HEK293T (cell line): ENCODE data around the gene KCNMA1.

ENCODE experiments used
- CTCF ChIA-PET: fragments of 350-600 bp; formaldehyde crosslinking; extraction: SDS; loops from one replicate; lab custom pipeline; 2021; ENCODE audit warnings: antibody characterized with exemption, inconsistent platforms; lab: Yijun Ruan, JAX
- POLR2A ChIA-PET: fragments of 350-600 bp; formaldehyde crosslinking; extraction: SDS; loops from one replicate; lab custom pipeline; 2020; ENCODE audit warnings: antibody characterized with exemption, inconsistent platforms; lab: Yijun Ruan, JAX
- DNase-seq: peaks from one replicate; pipeline ENCODE4 v3.0.0; 2012; ENCODE audit warnings: mixed read lengths; ENCODE audit errors: extremely low spot score
- ARNT ChIP-seq: fragments of 450-650 bp; IDR thresholded peaks from 2 replicates; pipeline ENCODE4 v1.6.1; 2017; ENCODE audit warnings: mild to moderate bottlenecking
- BHLHE40 ChIP-seq: fragments of 450-650 bp; IDR thresholded peaks from 2 replicates; pipeline ENCODE4 v1.6.1; 2016; ENCODE audit warnings: mild to moderate bottlenecking, moderate library complexity, borderline replicate concordance
- CTBP1 ChIP-seq: fragments of 450-650 bp; IDR thresholded peaks from 2 replicates; pipeline ENCODE4 v1.6.1; 2016; ENCODE audit warnings: borderline replicate concordance
- ELF4 ChIP-seq: fragments of 450-650 bp; IDR thresholded peaks from 2 replicates; pipeline ENCODE4 v1.6.1; 2017; ENCODE audit warnings: antibody characterized with exemption
- FOXA1 ChIP-seq: fragments of 450-650 bp; IDR thresholded peaks from 2 replicates; pipeline ENCODE4 v1.6.1; 2016; ENCODE audit warnings: mild to moderate bottlenecking
- FOXK2 ChIP-seq: fragments of 450-650 bp; IDR thresholded peaks from 2 replicates; pipeline ENCODE4 v1.6.1; 2016; ENCODE audit warnings: mild to moderate bottlenecking
- FOXM1 ChIP-seq: fragments of 450-650 bp; IDR thresholded peaks from 2 replicates; pipeline ENCODE4 v1.6.1; 2017; ENCODE audit warnings: mild to moderate bottlenecking, borderline replicate concordance
- HDGF ChIP-seq: fragments of 450-650 bp; IDR thresholded peaks from 2 replicates; pipeline ENCODE4 v1.6.1; 2017; ENCODE audit warnings: antibody characterized with exemption, borderline replicate concordance
- L3MBTL2 ChIP-seq: fragments of 450-650 bp; conservative IDR thresholded peaks from 2 replicates; pipeline ENCODE4 v1.6.1; 2016; ENCODE audit warnings: mild to moderate bottlenecking
- LEF1 ChIP-seq: fragments of 450-650 bp; IDR thresholded peaks from 2 replicates; pipeline ENCODE4 v1.6.1; 2017; ENCODE audit warnings: mild to moderate bottlenecking, borderline replicate concordance
- NFRKB ChIP-seq: fragments of 450-650 bp; IDR thresholded peaks from 2 replicates; pipeline ENCODE4 v1.6.1; 2016; ENCODE audit warnings: mild to moderate bottlenecking, moderate library complexity
- SP1 ChIP-seq: fragments of 450-650 bp; IDR thresholded peaks from 2 replicates; pipeline ENCODE4 v1.6.1; 2017
- SUZ12 ChIP-seq: fragments of 450-650 bp; IDR thresholded peaks from 2 replicates; pipeline ENCODE4 v1.6.1; 2016; ENCODE audit warnings: mild to moderate bottlenecking
- TARDBP ChIP-seq: fragments of 450-650 bp; IDR thresholded peaks from 2 replicates; pipeline ENCODE4 v1.6.1; 2016
- ZNF384 ChIP-seq: fragments of 450-650 bp; IDR thresholded peaks from 2 replicates; pipeline ENCODE4 v1.6.1; 2016
- TF ChIP-seq, protein P1 (sequence below): fragments of 450-650 bp; IDR thresholded peaks from 2 replicates; pipeline ENCODE4 v1.6.1; 2016

Gene KCNMA1

DNA sequence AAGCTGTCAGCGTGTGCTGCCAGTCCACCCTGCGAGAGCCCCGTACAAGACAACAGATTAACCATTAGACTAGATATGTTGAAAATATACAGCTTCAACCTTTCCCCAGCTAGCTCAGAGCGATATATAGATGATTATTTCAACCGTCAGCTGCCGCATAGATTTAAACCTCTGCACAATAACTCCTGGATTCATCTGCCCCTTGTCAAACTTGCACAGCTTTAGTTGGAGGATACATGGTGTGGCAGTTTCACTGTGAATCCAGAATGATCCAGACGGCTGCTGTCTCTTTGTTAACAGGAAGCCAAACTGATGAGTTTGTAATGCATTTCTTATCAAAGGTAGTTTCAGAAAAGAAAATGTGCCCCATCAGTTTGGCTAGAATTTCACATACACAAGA, 659.7 kb downstream of the KCNMA1 start:
- CTCF ChIA-PET: interaction anchor here (0.6 kb wide), 1 partner anchor 53 kb away, joined by 3 read pairs; no protein-coding TSS in a partner anchor
- TF ChIP-seq BHLHE40: no peak
- no peak for TF ChIP-seq HDGF
- TF ChIP-seq FOXA1: no peak
- no peak for TF ChIP-seq ARNT
- no peak for TF ChIP-seq ZNF384
- TF ChIP-seq SUZ12: no peak
- POLR2A ChIA-PET: no interaction called here
- no peak for DNase-seq

DNA sequence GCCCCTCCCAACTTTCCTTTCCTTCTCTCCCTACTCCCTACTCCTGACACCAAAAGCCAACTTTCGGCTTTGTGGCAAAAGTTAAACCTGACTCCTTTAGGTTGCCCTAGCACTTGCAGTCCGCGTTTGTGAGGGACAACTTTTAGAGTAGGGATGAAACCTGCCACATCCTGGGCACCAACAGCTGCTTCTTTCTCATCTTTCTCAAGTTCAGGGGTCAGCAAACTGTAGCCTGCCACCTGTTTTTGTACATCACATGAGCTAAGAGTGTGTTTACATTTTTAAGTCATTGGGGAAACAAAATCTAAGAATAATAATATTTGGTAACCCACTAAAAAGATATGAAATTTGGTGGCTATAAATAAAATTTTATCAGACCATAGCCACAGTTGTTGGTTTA, 660.6 kb downstream of the KCNMA1 start:
- no peak for DNase-seq
- TF ChIP-seq LEF1 (no peak), CTBP1 (no peak), TARDBP (no peak), FOXM1 (no peak), FOXA1 (no peak), L3MBTL2 (no peak), ELF4 (no peak), SUZ12 (no peak), FOXK2 (no peak), BHLHE40 (no peak), NFRKB (no peak), HDGF (no peak)
- TF ChIP-seq, protein P1, sequence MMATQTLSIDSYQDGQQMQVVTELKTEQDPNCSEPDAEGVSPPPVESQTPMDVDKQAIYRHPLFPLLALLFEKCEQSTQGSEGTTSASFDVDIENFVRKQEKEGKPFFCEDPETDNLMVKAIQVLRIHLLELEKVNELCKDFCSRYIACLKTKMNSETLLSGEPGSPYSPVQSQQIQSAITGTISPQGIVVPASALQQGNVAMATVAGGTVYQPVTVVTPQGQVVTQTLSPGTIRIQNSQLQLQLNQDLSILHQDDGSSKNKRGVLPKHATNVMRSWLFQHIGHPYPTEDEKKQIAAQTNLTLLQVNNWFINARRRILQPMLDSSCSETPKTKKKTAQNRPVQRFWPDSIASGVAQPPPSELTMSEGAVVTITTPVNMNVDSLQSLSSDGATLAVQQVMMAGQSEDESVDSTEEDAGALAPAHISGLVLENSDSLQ: no peak
- ChIA-PET CTCF (no interaction called here), POLR2A (no interaction called here)

DNA sequence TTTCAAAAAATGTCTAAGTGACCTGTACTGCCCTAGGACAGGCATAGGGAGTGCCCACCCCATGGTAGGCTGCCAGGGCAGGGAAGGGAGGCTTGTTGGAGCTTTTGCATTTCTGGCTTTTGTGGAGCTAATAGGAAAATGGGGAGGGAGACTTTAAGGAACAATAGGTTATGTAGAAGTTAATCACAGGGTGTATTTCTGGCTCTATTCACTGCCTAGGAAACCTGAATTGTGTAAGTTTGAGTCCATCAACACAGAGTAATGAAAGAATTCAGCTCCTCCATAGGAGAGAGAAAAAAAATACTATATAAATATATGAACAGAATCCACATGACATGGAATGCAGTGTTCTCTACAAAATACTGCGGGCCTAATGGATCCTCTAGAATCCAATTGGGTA, 661.5 kb downstream of the KCNMA1 start:
- ChIA-PET CTCF (no interaction called here), POLR2A (no interaction called here)
- no peak for DNase-seq
- TF ChIP-seq NFRKB (no peak), L3MBTL2 (no peak), FOXK2 (no peak), FOXM1 (no peak), BHLHE40 (no peak), SUZ12 (no peak), CTBP1 (no peak), LEF1 (no peak), FOXA1 (no peak), TARDBP (no peak), ELF4 (no peak), ARNT (no peak), ZNF384 (no peak), HDGF (no peak), SP1 (no peak)
- TF ChIP-seq, protein P1: no peak

DNA sequence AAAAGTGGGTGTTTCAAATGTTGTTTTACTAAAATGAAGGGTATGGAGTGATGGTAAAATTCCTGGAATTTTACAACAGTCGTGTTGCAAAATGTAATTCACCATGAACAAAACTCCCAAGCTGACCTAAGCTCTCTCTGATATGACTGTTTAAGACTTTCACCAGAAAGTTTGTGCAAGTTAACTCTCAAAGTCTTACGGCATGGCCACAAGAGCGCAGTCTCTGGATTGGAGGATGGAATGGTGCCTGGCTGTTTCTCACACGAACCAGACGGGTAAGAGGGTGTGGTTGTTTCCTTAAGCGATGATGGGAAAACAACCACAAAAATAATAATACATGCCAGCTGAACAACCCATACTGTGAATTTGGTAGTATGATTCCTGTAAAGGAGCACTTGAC, 662.5 kb downstream of the KCNMA1 start:
- TF ChIP-seq TARDBP: no peak
- no peak for TF ChIP-seq SP1
- no peak for TF ChIP-seq BHLHE40
- no peak for TF ChIP-seq CTBP1
- no peak for TF ChIP-seq L3MBTL2
- no peak for TF ChIP-seq FOXA1
- TF ChIP-seq ZNF384: no peak
- ChIA-PET CTCF (no interaction called here), POLR2A (no interaction called here)
- no peak for DNase-seq

DNA sequence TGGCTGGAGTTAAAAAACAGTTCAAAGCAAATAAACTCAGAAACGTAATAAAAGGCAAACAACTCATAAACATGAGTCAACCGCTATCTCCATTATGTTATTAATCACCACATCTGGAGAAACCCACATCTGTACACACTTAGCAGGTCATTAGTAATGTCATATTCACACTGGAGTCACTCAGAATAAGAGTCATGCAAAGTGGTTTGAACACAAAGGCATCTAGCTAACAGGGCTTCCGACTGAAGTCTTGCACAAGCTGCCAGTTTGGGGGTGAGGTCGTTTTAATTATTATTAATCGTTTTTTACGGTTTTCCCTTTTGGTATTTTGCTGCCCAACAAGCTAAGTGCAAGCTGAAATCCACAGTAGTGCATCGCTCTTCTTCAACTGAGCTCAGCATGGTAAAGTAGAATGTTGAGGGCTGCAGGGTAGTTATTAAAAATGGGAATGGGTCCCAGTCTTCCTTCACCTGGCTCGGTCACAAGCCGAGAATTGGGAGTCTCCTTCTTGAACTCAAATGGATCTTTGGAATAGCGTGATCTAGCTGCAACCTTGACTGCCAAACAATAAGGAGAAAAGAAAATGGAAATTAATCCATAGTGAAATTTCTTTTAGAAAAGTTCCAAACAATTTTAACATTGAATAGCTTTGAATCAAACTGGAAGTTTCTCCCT, 663.5 kb downstream of the KCNMA1 start:
- TF ChIP-seq FOXM1: no peak
- no peak for TF ChIP-seq ELF4
- ChIA-PET CTCF (interaction anchor here (2.1 kb wide), 1 partner anchor 11 kb away, joined by 7 read pairs; no protein-coding TSS in a partner anchor), POLR2A (no interaction called here)
- no peak for DNase-seq

DNA sequence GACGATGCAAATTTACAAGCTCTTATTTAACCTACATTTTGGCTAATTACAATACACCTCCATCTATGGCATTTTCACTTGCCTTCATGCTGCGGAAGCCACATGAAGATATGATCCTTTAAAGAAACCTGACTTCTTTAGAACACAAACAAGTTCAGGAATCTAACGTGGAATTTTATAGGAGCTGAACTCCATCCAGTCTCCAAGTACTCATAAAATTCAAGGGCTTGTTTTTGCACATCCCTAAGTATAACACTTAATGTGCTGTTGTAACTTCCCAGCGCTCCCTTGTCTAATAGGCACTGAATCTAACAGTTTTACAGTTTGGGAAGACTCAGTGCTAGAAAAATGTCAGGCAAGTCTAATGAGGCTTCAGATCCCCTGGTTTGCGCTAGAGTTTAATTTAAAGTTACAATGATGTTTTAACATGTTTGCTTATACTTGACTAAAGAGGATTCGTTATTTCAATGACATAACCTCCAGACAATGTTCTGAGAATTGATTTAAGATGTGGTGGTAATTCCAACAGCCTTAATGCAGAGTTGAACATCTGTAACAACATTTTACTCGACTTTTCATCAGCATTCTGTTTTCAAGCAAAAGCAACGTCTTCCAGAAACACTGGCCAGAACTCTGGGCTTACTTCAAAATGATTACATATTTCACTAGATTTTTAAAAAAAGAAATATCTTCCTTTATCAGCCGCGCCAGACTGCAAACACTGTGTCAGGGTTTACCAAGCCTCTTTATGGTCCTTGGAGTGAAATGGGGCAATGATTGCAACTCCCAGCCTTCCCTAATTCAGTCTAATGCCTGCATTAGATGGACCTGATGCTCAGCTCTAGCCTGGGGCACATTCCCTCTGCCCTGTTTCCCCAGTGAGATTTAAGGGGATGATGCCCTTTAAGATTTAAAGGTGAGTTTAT, 664.3 kb downstream of the KCNMA1 start:
- ChIA-PET POLR2A (no interaction called here), CTCF (interaction anchor here (2.1 kb wide), 1 partner anchor 12 kb away, joined by 7 read pairs; no protein-coding TSS in a partner anchor)
- DNase-seq: no peak
- peak; percentile 20; the same call in 1 of the 2 replicates for TF ChIP-seq FOXA1
- no peak for TF ChIP-seq BHLHE40

DNA sequence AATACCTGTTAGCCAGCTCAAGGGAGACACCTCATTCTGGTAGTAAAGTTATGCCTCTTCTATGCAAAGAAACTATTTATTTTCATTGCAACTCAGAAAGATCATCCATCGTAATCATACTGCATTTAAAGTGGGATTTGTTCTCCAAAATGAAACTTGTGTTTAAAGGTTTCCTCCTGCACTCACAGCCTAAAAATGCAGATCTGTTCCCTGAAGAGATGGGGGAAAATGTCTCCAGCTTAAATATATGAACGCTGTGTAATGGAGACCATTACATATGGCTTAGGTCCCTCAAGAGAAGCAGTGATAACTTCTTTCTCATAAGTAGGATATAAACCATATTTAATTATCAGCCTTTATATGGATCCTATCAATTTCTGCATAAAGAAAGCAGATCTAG, 665.1 kb downstream of the KCNMA1 start:
- POLR2A ChIA-PET: no interaction called here
- TF ChIP-seq CTBP1: no peak
- no peak for TF ChIP-seq SP1
- TF ChIP-seq ARNT: no peak
- TF ChIP-seq LEF1: no peak
- no peak for TF ChIP-seq HDGF
- no peak for TF ChIP-seq SUZ12
- TF ChIP-seq ELF4: no peak
- TF ChIP-seq, protein P1: no peak
- TF ChIP-seq L3MBTL2: no peak
- no peak for TF ChIP-seq FOXM1
- TF ChIP-seq ZNF384: no peak
- TF ChIP-seq NFRKB: no peak
- TF ChIP-seq FOXK2: no peak
- no peak for TF ChIP-seq TARDBP
- no peak for TF ChIP-seq FOXA1
- CTCF ChIA-PET: interaction anchor here (2.1 kb wide), 1 partner anchor 12 kb away, joined by 7 read pairs; no protein-coding TSS in a partner anchor
- DNase-seq: no peak
